PFSK-1 (cell line): ENCODE measurements around the gene CHRNA1.

ENCODE experiments used
- FOXP2 ChIP-seq: optimal IDR thresholded peaks from 2 replicates; pipeline ENCODE3; 2011; ENCODE audit warnings: borderline replicate concordance, control low read depth, inconsistent platforms; ENCODE audit not compliant: insufficient read depth; ENCODE audit errors: extremely low read length, extremely low read depth
- POLR2AphosphoS5 ChIP-seq: IDR thresholded peaks from 2 replicates; pipeline ENCODE4 v1.6.1; 2012; ENCODE audit warnings: low read depth, mild to moderate bottlenecking, control low read depth, low read length, moderate library complexity
- SIN3A ChIP-seq: IDR thresholded peaks from 2 replicates; pipeline ENCODE4 v1.6.1; 2012; ENCODE audit warnings: mild to moderate bottlenecking, low read length, moderate library complexity, borderline replicate concordance; ENCODE audit not compliant: insufficient read depth
- TAF1 ChIP-seq: IDR thresholded peaks from 2 replicates; pipeline ENCODE4 v1.6.1; 2012; ENCODE audit warnings: low read length, control low read depth, borderline replicate concordance; ENCODE audit not compliant: insufficient read depth
- TF ChIP-seq, protein P1 (sequence below), 2 experiments: IDR thresholded peaks; 2 replicates each; pipeline versions ENCODE4 v1.6.1 to v1.8.0; 2011 to 2012; ENCODE audit warnings: low read depth in 2 of 2, low read length in 2 of 2, control low read depth in 1 of 2, inconsistent platforms in 1 of 2, mild to moderate bottlenecking in 1 of 2, moderate library complexity in 1 of 2; ENCODE audit not compliant: insufficient read depth in 1 of 2

DNA sequence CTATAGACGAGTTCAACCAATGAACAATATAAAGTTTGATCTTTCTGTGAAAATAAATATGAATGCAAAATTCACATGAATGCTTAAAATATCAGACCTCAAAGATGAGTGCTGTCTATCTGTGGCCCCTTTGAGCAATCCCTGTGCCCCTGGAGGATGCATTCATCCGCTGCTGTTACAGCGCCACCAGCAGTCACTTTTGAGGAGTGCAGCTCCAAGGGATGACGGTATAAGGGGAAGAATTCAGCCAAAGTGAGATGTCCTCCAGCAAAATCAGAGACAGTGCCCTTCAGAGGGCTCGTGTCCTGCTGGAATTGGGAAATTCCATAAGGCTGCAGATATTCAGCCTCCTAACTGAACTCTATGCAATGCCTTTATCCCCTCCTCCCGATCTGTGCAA is 12.0 kb upstream of the CHRNA1 start:
- TF ChIP-seq, protein P1, sequence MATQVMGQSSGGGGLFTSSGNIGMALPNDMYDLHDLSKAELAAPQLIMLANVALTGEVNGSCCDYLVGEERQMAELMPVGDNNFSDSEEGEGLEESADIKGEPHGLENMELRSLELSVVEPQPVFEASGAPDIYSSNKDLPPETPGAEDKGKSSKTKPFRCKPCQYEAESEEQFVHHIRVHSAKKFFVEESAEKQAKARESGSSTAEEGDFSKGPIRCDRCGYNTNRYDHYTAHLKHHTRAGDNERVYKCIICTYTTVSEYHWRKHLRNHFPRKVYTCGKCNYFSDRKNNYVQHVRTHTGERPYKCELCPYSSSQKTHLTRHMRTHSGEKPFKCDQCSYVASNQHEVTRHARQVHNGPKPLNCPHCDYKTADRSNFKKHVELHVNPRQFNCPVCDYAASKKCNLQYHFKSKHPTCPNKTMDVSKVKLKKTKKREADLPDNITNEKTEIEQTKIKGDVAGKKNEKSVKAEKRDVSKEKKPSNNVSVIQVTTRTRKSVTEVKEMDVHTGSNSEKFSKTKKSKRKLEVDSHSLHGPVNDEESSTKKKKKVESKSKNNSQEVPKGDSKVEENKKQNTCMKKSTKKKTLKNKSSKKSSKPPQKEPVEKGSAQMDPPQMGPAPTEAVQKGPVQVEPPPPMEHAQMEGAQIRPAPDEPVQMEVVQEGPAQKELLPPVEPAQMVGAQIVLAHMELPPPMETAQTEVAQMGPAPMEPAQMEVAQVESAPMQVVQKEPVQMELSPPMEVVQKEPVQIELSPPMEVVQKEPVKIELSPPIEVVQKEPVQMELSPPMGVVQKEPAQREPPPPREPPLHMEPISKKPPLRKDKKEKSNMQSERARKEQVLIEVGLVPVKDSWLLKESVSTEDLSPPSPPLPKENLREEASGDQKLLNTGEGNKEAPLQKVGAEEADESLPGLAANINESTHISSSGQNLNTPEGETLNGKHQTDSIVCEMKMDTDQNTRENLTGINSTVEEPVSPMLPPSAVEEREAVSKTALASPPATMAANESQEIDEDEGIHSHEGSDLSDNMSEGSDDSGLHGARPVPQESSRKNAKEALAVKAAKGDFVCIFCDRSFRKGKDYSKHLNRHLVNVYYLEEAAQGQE (IDR thresholded peaks at IDR 0.05; ENCODE audit: insufficient read depth in 1 of 2, low read depth in 2 of 2, low read length in 2 of 2), result no peak
- no peak for TF ChIP-seq TAF1
- TF ChIP-seq SIN3A, result no peak
- no peak for TF ChIP-seq POLR2AphosphoS5
- TF ChIP-seq FOXP2, result no peak
